ENCODE data around the gene NUMA1.

Gene NUMA1

GRCh38 chr11:72080326-72081183, at the start of gene NUMA1, which contains the start of gene LRRC51:
TSS of gene NUMA1 (minus strand) at chr11:72080542. CDS start at chr11:72035943, 44,599 bp downstream.
TSS of gene LRRC51 (plus strand) at chr11:72080850. CDS start at chr11:72089084, 8,234 bp downstream.
- peak within 1 kb of the TSS; percentile 91 for H3K4me2 ChIP-seq
- H4K20me1 ChIP-seq = peaks cover 36% of the 10 kb centered on the region
- peaks cover 12% of the 10 kb centered on the region for H3K36me3 ChIP-seq
- no peaks in the 10 kb centered on the region for H3K27me3 ChIP-seq
- H3K9me3 ChIP-seq = no peaks in the 10 kb centered on the region
- TF ChIP-seq Cebpa-rat (IDR thresholded peaks at IDR 0.05) = no peak
- H3K9ac ChIP-seq = peak within 1 kb of the TSS; percentile 86
- H3K4me1 ChIP-seq = peaks cover 46% of the 10 kb centered on the region
- peak within 1 kb of the TSS; percentile 83 for H3K27ac ChIP-seq
- peak within 1 kb of the TSS; percentile 81 for H3K4me3 ChIP-seq

GRCh38 chr11:72129381-72129780, 49.0 kb upstream of the NUMA1 start:
- Histone ChIP-seq H3K4me3 (no peak overlapping the region), H3K9ac (no peak overlapping the region), H4K20me1 (no peaks in the 10 kb centered on the region), H3K27ac (no peak overlapping the region), H3K36me3 (no peaks in the 10 kb centered on the region), H3K4me1 (no peaks in the 10 kb centered on the region), H3K9me3 (peaks cover 64% of the 10 kb centered on the region), H3K4me2 (no peak overlapping the region), H3K27me3 (no peaks in the 10 kb centered on the region)
- no peak for TF ChIP-seq Cebpa-rat (IDR thresholded peaks at IDR 0.05)

- H3K4me1 ChIP-seq = no peaks in the 10 kb centered on the region
- no peaks in the 10 kb centered on the region for H4K20me1 ChIP-seq
- TF ChIP-seq Cebpa-rat (IDR thresholded peaks at IDR 0.05) = no peak
- H3K27ac ChIP-seq = no peak overlapping the region
- H3K9ac ChIP-seq = no peak overlapping the region
- no peaks in the 10 kb centered on the region for H3K36me3 ChIP-seq
- no peaks in the 10 kb centered on the region for H3K27me3 ChIP-seq
- H3K4me3 ChIP-seq = no peak overlapping the region
- H3K9me3 ChIP-seq = peaks cover 74% of the 10 kb centered on the region
- no peak overlapping the region for H3K4me2 ChIP-seq
Observed at GRCh38 chr11:72127923-72128322, 47.6 kb upstream of the NUMA1 start.

- no peaks in the 10 kb centered on the region for H4K20me1 ChIP-seq
- no peaks in the 10 kb centered on the region for H3K27me3 ChIP-seq
- no peak overlapping the region for H3K4me2 ChIP-seq
- no peak overlapping the region for H3K27ac ChIP-seq
- no peak for TF ChIP-seq Cebpa-rat (IDR thresholded peaks at IDR 0.05)
- no peak overlapping the region for H3K9ac ChIP-seq
- no peaks in the 10 kb centered on the region for H3K36me3 ChIP-seq
- no peak overlapping the region for H3K4me3 ChIP-seq
- peaks cover 72% of the 10 kb centered on the region for H3K9me3 ChIP-seq
- no peaks in the 10 kb centered on the region for H3K4me1 ChIP-seq
Observed at GRCh38 chr11:72125956-72126355, 45.6 kb upstream of the NUMA1 start.

GRCh38 chr11:72124046-72124445, 43.7 kb upstream of the NUMA1 start:
- TF ChIP-seq Cebpa-rat (IDR thresholded peaks at IDR 0.05) = no peak
- Histone ChIP-seq H3K9ac (no peak overlapping the region), H4K20me1 (no peaks in the 10 kb centered on the region), H3K27ac (no peak overlapping the region), H3K4me1 (no peaks in the 10 kb centered on the region), H3K36me3 (no peaks in the 10 kb centered on the region), H3K4me3 (no peak overlapping the region), H3K4me2 (no peak overlapping the region), H3K27me3 (no peaks in the 10 kb centered on the region), H3K9me3 (peaks cover 56% of the 10 kb centered on the region)

- Histone ChIP-seq H3K4me3 (no peak overlapping the region), H3K27me3 (no peaks in the 10 kb centered on the region), H3K4me1 (no peaks in the 10 kb centered on the region), H3K27ac (no peak overlapping the region), H4K20me1 (no peaks in the 10 kb centered on the region), H3K9me3 (peaks cover 47% of the 10 kb centered on the region), H3K4me2 (no peak overlapping the region), H3K36me3 (no peaks in the 10 kb centered on the region), H3K9ac (no peak overlapping the region)
- no peak for TF ChIP-seq Cebpa-rat (IDR thresholded peaks at IDR 0.05)
Observed at GRCh38 chr11:72123117-72123653, 42.8 kb upstream of the NUMA1 start.

GRCh38 chr11:72122607-72123006, 42.3 kb upstream of the NUMA1 start:
- Histone ChIP-seq H3K27ac (no peak overlapping the region), H3K4me3 (no peak overlapping the region), H4K20me1 (no peaks in the 10 kb centered on the region), H3K9me3 (peaks cover 41% of the 10 kb centered on the region), H3K4me1 (no peaks in the 10 kb centered on the region), H3K36me3 (no peaks in the 10 kb centered on the region), H3K4me2 (no peak overlapping the region), H3K27me3 (no peaks in the 10 kb centered on the region), H3K9ac (no peak overlapping the region)
- TF ChIP-seq Cebpa-rat (IDR thresholded peaks at IDR 0.05) = no peak

GRCh38 chr11:72120930-72121329, 40.6 kb upstream of the NUMA1 start:
- Histone ChIP-seq H3K27ac (no peak overlapping the region), H3K9ac (no peak overlapping the region), H3K9me3 (peaks cover 26% of the 10 kb centered on the region), H3K27me3 (no peaks in the 10 kb centered on the region), H3K36me3 (no peaks in the 10 kb centered on the region), H3K4me3 (no peak overlapping the region), H3K4me1 (no peaks in the 10 kb centered on the region), H4K20me1 (no peaks in the 10 kb centered on the region), H3K4me2 (no peak overlapping the region)
- TF ChIP-seq Cebpa-rat (IDR thresholded peaks at IDR 0.05) = no peak

GRCh38 chr11:72119198-72119597, 38.9 kb upstream of the NUMA1 start:
- Histone ChIP-seq H3K9ac (no peak overlapping the region), H3K27ac (no peak overlapping the region), H3K9me3 (peaks cover 8% of the 10 kb centered on the region), H3K4me2 (no peak overlapping the region), H3K27me3 (no peaks in the 10 kb centered on the region), H3K4me3 (no peak overlapping the region), H3K36me3 (no peaks in the 10 kb centered on the region), H4K20me1 (no peaks in the 10 kb centered on the region), H3K4me1 (no peaks in the 10 kb centered on the region)
- no peak for TF ChIP-seq Cebpa-rat (IDR thresholded peaks at IDR 0.05)

- H3K4me2 ChIP-seq = no peak overlapping the region
- no peaks in the 10 kb centered on the region for H3K27me3 ChIP-seq
- H3K4me1 ChIP-seq = peaks cover 16% of the 10 kb centered on the region
- no peak for TF ChIP-seq Cebpa-rat (IDR thresholded peaks at IDR 0.05)
- no peaks in the 10 kb centered on the region for H3K36me3 ChIP-seq
- no peak overlapping the region for H3K9ac ChIP-seq
- no peak overlapping the region for H3K27ac ChIP-seq
- no peaks in the 10 kb centered on the region for H3K9me3 ChIP-seq
- H4K20me1 ChIP-seq = no peaks in the 10 kb centered on the region
- no peak overlapping the region for H3K4me3 ChIP-seq
Observed at GRCh38 chr11:72116019-72116755, 35.8 kb upstream of the NUMA1 start.
